Measurements from ENCODE around the gene SBF2.

The SBF2 gene

DNA sequence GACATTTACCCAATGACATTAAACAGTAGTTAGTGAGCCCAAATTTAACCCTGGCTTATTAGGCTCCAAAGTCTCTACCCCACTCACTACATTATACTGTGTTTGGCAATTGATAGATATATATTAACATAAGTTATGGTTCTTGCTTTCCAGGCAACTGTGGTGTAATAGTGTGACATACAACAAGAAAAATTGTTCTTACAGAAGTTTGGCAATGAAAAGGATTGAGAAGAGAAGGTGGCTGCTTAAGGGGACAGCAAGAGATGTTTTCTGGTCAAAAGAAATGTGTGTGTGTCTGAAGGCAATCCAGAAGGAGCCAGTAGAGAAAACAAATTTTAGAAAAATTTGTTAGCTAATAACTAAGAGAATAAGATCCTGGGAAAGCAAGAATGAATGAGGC lies 497.8 kb downstream of the SBF2 start:
- DNase-seq, result no peak

GRCh38 chr11:9790703-9791102 lies 503.3 kb downstream of the SBF2 start:
- no peak for DNase-seq

GRCh38 chr11:9789910-9790309 lies 504.1 kb downstream of the SBF2 start:
- no peak for DNase-seq

DNA sequence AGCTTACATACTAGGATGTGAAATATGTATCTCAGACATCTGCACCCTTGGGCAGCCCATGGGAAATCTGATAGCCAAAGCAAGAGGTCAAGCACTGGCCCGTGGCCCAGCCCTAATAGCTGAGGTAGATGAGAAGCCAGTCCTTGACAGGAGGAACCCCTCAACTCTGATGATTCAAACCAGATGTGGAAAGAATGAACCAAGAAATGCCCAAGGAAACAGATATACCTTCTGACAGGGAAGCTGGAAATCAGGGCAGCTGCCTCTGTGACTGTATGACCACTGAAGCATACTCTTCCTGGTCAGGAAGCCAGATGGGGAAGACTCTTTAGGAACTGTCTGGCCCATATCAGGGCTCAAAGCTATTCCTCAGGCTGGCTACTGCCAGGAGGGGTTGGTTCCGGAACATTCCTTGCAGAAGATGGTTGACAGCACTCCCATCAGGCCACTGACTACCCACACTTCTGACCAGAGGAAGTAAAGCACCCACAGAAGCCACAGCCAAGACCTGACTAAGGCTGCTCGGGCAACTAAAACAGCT lies 506.0 kb downstream of the SBF2 start:
- no peak for DNase-seq

GRCh38 chr11:9787260-9787659 lies 506.8 kb downstream of the SBF2 start:
- no peak for DNase-seq

GRCh38 chr11:9784602-9785315 lies 509.3 kb downstream of the SBF2 start:
- no peak for DNase-seq

GRCh38 chr11:9783986-9784385 lies 510.0 kb downstream of the SBF2 start:
- no peak for DNase-seq

- DNase-seq, result no peak
Measured at GRCh38 chr11:9780929-9781328, 513.1 kb downstream of the SBF2 start.

DNA sequence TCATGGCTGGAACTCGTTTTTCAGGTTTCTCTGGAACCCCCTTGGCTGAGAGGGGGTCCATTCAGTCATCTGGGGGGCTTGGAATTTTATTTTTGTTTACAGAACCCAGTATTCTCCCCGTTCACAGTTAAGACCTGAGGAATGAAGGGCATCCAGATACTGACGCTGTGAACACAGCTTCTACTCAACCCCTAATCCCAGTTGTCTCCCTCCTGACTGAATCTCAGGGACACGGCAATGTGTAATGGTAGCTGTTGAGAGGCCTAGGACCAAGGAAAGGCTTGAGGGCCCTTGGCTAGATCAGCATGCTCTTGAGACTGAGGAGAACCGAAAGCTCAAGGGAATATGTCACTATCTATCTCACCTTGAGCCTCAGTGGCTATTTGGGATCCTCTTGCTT lies 516.5 kb downstream of the SBF2 start:
- DNase-seq, result no peak

DNA sequence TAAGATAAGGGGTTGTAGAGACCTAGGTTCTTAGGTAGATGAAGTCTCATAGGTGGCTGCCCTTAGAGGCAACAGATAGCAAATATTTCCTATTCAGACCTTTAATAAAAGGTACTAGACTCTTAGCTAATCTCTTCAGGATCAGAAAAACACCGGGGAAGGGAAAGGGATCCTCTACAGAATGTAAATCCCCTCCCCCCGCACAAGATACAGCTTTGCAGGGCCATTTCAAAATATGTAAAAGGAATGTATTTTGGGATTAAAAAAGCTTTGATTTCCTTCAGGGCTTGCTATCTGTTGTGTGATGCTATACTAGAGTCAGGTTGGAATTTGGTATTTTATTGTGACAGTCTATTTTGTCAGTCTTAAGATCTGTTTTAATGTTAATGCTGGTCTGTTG lies 517.0 kb downstream of the SBF2 start:
- DNase-seq, result no peak

GRCh38 chr11:9776203-9776602 lies 517.8 kb downstream of the SBF2 start:
- no peak for DNase-seq

GRCh38 chr11:9775398-9775779 lies 518.6 kb downstream of the SBF2 start:
- no peak for DNase-seq

- DNase-seq, result no peak
Measured at GRCh38 chr11:9774591-9775397, 519.2 kb downstream of the SBF2 start.

DNA sequence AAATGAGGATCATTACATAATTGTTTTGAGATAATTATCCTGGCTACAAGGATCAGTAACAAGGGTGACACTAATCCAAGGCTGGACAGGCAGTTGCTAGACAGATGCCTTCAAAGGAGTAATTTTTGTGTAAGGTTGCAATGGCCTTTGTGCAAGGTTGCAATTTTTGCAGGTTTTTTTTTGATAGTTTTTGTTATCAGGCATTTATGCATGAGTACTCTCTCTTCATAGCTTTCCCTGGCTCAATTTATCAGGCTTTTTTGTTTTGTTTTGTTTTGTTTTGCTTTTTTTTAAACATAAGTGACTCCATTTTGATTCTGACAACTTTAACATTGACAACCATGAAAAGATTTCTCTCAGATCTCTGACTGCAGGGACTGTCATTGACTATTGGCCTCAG lies 519.9 kb downstream of the SBF2 start:
- DNase-seq, result no peak

GRCh38 chr11:9773524-9773923 lies 520.5 kb downstream of the SBF2 start:
- no peak for DNase-seq

DNA sequence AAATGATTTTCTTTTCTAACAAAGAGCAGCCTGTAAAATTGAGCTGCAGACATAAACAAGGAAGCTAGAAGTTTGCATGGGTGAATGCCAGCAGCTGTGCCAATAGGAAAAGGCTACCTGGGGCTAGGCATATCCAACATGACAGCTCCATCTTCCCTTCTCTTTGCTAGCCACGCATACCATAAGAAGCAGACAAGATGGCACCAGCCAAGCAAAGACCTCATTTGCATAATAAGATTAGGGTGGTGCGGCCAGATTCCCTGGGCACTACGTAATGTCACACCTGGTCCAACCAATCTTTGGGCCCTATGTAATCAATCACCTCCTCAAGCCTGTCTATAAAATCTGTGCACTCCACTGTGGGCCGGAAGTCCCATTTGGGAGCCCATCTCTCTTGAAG lies 521.8 kb downstream of the SBF2 start:
- DNase-seq, result no peak

DNA sequence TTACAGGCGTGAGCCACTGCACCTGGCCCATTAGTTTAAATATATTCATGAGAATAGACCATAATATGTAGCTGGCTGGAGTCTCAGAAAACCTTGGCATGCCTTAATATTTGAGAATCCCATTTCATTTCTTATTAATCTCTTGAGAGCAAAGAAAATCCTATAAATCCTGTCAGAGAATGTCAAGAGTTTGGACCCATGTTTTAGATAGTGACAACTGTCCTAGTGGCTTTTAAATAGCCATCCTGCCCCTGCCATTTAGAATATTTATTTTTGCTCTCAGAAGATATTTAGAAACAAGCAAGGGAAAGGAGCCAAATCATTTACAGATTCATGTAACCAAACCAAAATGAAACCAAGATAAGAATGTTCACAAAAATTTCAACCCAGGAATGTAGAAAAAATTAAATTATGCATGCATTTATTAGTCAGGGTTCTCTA lies 522.9 kb downstream of the SBF2 start:
- no peak for DNase-seq

- DNase-seq, result no peak
Measured at GRCh38 chr11:9769621-9770020, 524.4 kb downstream of the SBF2 start.

GRCh38 chr11:9765320-9766101 lies 528.5 kb downstream of the SBF2 start:
- DNase-seq, result no peak

GRCh38 chr11:9763301-9763700 lies 530.7 kb downstream of the SBF2 start:
- no peak for DNase-seq

GRCh38 chr11:9762531-9762930 lies 531.5 kb downstream of the SBF2 start:
- no peak for DNase-seq

DNA sequence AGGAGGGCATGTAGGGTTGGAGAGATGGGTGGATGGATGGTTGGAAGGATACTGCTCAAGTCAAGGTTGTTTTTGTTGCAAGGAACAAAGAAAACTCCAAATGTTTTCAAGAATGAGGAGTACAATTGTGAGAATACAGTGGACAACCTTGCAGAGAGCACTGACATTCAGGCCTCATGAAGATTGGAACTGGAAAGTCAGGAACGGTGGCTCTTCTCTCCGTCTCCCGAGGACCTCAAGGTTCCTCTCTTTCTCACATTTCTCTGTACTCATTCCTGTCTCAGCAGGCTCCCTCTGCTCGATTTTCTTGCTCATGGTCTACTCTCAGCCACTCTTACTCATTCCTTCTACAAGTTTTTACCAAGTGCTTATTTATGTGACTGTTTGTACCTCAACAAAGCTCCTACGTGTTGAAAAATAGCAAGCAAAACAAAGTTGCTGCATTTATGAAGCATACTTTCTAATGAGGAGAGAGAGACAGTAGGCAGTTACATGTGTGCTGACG lies 532.5 kb downstream of the SBF2 start:
- DNase-seq, result no peak

GRCh38 chr11:9760193-9760575 lies 533.8 kb downstream of the SBF2 start:
- no peak for DNase-seq

Measured in activated CD4-positive, alpha-beta T cell treated with anti-CD3 and anti-CD28 coated beads, Interleukin-2, amount 50 U/mL, for 1 hour (primary cell).